Stimulated activated CD8-positive, alpha-beta memory T cell treated with anti-CD3 and anti-CD28 coated beads, Interleukin-4, amount 100 ng/mL, for 48 hours (primary cell): ENCODE data around the gene KHNYN.
A peak's percentile ranks its signal among the peaks of the same experiment; 100 is the strongest.
"Not testable (repeated sequence)": the region's sequence is repeated elsewhere in the genome, so short reads cannot be mapped to it uniquely, and the experiment has no call there.

Source experiments
- DNase-seq: peaks from one replicate; pipeline ENCODE4 v3.0.0-alpha.2; 2020

The KHNYN gene

GRCh38 chr14:24429395-24430142 is at the start of gene KHNYN, which contains the start of gene CBLN3:
TSS of gene KHNYN (plus strand) at chr14:24429954. CDS start at chr14:24430731, 777 bp downstream.
TSS of gene CBLN3 (minus strand) at chr14:24429668. CDS start at chr14:24429054, 614 bp downstream.
- DNase-seq, result peak; percentile 89

DNA sequence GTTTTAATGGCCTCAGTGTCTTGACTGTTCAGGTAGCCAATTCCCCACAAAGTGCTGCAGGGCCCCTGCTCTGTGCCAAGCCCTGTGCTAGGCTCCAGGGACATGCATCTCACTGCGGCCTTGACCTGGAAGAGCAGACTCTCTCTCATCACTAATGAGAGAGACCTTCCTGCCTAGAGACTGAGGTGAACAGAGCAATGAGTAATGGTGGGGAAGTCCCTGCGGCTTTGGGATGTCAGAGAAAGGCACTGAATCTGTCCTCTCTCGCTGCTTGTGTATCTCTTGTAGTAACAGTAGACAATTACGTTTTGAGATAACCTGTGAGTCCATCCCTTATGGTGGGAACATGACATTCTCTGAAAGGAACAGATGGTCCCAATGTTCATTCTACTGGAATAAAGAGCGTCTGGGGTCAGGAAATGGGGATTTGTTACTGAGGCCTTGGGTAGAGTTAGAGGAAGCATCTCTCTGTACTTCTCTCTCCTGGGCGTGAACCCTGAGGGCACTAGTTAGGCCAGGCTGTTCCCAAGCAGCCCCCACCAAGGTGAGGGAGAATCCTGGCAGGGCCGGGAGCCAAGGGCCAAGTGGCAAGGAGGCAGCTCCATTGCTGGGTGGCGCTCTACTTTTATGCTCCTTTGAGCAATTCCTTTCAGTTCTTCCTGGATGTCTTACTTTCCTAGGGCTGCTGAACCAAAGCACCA is 48.2 kb upstream of the KHNYN start:
- DNase-seq, result no peak

- DNase-seq, result no peak
Observed at GRCh38 chr14:24382064-24382371, 47.7 kb upstream of the KHNYN start.

GRCh38 chr14:24384169-24384568 is 45.6 kb upstream of the KHNYN start:
- DNase-seq, result no peak

- no peak for DNase-seq
Observed at GRCh38 chr14:24385524-24385923, 44.2 kb upstream of the KHNYN start.

DNA sequence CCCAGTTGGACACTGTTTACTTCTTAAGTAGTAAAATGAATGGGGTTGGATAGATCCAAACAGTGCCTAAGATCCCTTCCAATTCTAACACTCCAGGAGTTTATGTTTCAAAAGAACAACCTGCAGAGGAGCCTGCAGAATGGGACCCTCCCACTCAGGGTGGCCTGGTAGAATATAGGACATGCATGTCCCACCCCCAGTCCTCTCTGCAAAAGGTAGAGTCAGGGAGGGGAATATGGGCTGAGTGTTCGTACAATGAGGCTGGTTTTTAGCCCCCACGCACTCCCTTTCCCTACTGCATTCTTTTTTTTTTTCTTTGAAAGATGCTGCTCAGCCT is 42.8 kb upstream of the KHNYN start:
- no peak for DNase-seq

- not testable (repeated sequence) for DNase-seq
Observed at GRCh38 chr14:24387579-24387978, 42.2 kb upstream of the KHNYN start.

DNA sequence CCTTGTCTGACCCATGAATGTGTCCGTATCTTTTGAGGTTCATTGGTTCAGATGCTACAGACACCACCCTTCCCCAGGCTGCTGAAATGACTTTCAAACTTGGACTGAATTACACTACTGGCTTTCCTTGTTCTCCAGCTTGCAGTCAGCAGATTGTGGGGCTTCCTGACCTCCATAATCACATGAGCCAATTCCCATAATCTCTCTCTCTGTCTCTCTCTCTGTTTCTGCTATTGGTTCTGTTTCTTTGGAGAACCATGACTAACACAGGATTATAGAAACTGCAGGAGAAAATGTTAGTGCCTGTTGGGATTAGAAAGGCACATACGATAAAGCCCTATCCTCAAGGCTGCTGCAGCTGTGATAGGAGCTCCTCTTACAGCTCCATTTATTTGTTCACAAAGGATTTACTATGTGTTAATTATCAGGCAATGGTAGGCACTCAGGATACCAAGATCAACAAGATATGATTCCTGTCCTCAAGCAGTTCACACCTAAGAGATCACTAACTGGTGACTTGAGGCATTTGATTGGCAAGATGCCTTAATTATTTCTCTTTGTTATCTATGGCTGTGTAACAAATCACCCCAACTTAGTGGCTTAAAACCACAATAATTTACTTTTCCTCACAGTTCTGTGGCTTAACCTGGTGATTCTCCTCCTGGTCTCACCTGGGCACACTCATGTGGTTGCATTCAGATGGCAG is 41.1 kb upstream of the KHNYN start:
- DNase-seq, result no peak

DNA sequence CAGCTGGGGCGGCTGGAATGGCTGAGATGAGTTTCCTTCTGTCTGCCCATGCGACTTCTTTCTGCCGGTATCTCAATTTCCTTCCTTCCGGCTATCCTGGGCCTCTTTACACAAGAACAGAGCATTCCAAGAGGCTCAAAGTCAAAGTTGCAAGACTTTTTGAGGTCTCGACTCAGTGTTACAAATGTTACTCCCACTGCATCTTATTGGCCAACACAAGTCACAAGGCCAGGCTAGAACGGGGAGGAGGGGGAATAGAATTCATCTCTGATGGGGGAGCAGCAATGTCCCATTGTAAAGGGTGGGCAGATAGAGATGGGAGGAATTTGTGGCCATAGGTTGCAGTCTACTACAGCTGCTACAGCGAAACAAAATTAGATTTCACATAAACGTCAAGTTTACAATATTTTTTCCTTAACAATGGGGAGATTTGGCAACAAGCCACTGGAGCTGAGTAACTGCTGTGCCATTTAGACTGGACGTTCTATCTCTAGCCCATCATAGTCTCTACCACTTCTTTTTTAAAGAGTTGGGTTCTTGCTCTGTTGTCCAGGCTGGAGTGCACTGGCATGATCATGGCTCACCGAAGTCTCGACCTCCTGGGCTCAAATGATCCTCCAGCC is 40.4 kb upstream of the KHNYN start:
- DNase-seq, result no peak

DNA sequence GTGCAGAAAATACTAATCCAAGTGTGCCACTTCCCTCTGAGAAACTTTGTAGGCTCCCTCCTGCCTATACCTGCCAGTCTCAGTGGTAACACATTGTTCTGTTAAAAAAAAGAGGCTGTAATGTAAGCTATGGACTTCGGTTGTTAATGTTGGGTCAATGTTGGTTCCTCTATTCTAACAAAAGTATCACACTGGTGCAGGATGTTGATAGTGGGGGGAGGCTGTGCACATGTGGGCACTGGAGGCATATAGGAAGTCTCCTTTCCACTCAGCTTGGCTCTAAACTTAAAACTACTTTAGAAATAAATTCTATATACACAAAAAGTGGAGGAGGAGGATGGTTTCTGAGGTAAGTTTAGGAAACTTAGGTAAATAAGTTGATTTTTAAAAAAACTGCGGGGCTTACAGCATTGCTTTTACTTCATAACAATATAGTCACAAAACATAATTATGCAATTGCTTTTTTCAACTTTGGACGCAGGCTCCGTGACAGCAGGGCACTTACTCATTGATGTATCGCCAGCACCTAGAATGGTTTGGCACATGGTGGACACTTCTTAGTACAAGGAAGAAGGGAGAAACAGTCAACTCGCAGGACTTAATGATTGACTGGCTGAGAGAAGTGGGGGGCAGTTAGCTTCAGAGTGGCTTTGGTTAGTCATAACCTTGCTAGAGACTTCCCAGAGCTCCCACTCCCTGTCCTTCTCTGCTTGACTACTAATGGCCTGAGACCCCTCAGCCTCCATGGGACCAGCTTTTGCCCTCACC is 38.9 kb upstream of the KHNYN start:
- DNase-seq, result no peak

DNA sequence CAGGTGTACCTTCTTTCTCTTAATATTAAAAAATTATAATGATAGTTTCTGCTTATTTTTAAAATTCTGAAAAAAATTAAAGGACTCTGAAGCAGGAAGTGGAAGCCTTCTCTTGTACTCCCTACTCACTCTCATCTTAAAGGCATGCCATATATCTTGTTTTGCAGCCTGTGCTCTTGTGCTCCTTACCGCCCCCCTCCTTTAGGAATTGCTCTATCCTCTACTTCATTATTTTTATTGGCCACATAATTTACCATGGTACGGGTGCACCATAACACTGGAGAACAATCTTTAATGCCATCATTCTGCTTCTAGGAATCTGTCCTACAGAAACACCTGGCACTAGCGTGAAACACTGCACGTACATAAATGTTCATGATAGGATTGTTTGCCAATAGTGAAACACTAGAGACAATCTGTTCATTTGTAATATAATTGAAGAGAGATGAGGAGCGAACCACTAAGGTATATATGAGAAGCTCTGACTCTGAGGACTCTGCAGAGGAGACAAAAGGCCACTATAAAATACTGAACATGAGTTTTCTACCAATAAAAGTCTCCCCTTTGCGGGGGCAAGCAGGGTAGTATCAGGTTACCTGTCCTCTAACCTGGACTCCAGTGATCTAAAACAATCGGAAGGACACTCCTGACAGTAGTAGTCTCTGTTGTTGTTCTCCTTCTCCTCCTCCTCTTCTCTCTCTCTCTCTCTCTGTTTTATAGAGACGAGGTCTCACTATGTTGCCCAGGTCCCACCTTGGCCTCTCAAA is 37.2 kb upstream of the KHNYN start:
- DNase-seq, result no peak

DNA sequence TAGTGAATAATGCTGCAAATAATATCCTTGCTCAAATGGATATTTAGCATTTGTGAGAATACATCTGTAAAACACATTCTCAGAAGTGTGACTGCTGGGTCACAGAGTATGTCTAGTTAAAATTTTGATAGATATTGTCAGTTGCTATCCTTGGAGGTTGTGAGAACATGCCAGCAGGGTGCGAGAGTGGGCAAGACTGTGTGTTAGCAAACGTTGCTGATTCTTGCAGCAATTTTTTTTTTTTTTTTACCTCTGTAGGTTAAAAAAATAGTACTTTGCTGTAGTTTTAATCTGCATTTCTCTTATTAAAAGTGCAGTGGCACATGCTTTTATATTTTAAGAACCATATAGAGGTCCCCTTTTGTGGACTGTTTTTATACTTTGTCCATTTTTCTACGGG is 35.5 kb upstream of the KHNYN start:
- no peak for DNase-seq

DNA sequence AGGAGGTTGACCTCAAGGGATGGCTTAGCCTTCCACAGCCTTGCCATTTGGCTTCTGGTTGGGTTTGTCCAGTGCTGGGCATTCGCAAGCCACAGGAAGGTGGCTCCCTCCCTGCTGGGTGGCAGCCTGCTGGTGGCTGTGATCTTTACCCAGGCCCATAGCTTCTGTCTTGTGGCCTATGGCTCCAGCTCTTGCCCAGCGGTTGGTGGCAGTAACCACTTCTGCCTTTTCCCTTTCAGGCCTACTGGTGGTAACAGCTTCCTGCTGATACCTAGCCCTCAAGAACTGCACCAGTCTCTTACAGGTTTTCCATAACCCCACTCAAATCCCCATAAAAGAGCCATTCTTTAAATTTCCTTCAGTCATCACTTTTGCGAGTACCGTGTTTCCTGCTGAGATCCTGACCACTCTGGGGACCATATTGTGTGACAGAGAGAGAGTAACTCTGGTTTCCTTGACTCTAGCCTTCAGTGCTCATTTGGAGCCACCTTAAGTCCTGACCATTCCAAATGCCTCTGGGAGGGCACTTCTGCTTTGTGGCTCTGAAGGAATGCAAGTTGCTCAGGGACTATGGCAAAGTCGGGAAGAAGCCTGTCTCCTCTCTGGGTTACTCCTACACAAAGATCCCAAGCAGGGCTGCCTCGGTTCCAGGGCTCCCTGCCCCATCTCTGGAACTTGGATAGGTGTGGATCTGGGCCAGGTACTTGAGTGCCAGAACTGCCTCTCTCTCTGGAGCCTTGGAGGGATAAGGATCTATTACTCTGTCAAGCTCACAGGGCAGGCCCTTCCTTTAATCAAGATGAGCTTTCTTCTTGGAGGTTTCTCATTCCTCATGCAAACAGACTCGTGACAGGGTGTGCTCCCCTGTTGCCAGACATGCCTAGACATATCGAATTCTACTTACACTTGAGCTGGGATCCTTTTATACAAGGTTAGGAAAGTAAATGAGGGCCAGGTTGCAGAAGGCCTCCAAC is 33.9 kb upstream of the KHNYN start:
- DNase-seq, result no peak

DNA sequence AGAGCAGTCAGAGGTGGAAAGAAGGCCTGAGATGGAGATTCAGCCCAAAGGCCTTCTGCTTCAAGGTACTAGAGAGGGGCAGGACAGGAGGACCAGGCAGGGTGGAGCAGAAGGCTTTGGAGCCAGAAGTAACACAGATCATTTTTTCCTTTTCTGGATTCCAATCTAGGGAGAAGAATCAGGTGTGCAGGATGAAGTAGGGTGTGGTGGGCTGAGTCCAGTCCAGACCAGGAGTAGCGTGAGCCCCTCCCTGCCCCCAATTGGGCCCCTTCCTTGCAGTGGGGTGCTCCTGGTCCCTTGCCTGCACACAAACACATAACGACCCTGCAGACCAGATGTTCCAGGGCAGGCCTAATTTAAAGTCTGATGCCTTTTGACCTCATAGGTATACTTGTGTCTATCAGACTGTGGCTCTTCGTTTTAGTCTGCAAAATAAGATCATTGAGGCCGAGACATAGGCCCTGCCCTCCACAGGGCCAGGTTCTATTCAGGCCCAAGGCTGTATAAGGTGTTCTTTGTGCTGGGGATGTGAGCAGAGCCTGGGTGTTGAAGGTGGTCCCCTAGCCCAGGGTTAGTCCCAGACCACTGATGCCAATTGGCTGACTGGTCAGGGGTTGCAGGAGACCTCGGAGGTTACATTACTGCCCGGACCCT is 32.0 kb upstream of the KHNYN start:
- no peak for DNase-seq

- no peak for DNase-seq
Observed at GRCh38 chr14:24398293-24398652, 31.5 kb upstream of the KHNYN start.

GRCh38 chr14:24398653-24399446 is 30.9 kb upstream of the KHNYN start, which contains the start of gene NYNRIN:
TSS of gene NYNRIN (plus strand) at chr14:24399003. CDS start at chr14:24399247, 244 bp downstream.
- DNase-seq, result peak; percentile 38

DNA sequence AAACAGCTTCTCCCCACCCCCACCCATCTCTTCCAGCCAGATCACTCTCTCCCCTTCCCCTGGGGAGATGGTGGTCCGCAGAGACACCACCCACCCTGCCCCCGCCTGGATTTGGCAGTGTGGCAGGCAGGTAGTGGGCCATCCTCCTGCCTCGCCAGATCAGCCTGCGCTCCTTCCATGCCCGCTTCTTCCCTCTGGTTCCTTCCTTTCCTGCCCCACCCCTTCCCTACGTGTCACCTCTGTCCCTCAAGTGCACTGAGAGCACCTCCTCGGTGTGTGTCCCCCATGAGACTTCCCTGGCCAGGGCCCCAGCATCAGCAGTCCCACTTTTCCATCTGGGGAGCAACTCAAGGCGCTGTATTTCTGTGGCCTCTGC is 30.3 kb upstream of the KHNYN start:
- no peak for DNase-seq

- no peak for DNase-seq
Observed at GRCh38 chr14:24399999-24400718, 29.6 kb upstream of the KHNYN start.
